ENCODE data around the gene CCDC13.
A peak's percentile ranks its signal among the peaks of the same experiment; 100 is the strongest.

The CCDC13 gene

GRCh38 chr3:42764561-42765295, 8.3 kb downstream of the CCDC13 start:
- WGBS (ENCODE audit: insufficient coverage), result 100% methylated on average over 3 of the region's 3 CpGs
- no peak overlapping the region for H3K27ac ChIP-seq (ENCODE audit: insufficient read depth in 1 of 2, low read depth in 1 of 2, low read length in 2 of 2, poor library complexity in 1 of 2, severe bottlenecking in 2 of 2)
- H3K4me3 ChIP-seq (ENCODE audit: control insufficient read depth in 1 of 7, extremely low read depth in 1 of 7, insufficient read depth in 4 of 7, low read depth in 2 of 7, low read length in 6 of 7), result no peak overlapping the region
- ChIA-PET POLR2A (no interaction called here), CTCF (no interaction called here)
- peaks cover 0 to 21% (median 7%) of the 10 kb centered on the region in 4 experiments for H3K4me1 ChIP-seq (ENCODE audit: control extremely low read depth in 1 of 4, control insufficient read depth in 4 of 4, insufficient read depth in 4 of 4, low read length in 3 of 4)
- H3K9me3 ChIP-seq (ENCODE audit: control extremely low read depth in 1 of 5, control insufficient read depth in 4 of 5, insufficient read depth in 2 of 5, low read depth in 1 of 5, low read length in 4 of 5), result no peaks in the 10 kb centered on the region
- no peaks in the 10 kb centered on the region for H3K36me3 ChIP-seq (ENCODE audit: control insufficient read depth in 4 of 4, insufficient read depth in 4 of 4, low read length in 3 of 4)
- DNase-seq, result no peak
- no peaks in the 10 kb centered on the region for H3K27me3 ChIP-seq (replicated peaks in 2 of 5; ENCODE audit: control insufficient read depth in 4 of 5, insufficient read depth in 5 of 5, low read length in 4 of 5)

- POLR2A ChIA-PET, result no interaction called here
- CTCF ChIA-PET, result interaction anchor here (0.5 to 3.1 kb wide), 3 partner anchors 18 to 110 kb away, joined by 3 to 11 read pairs (median 3); no protein-coding TSS in a partner anchor
- peaks cover 0 to 21% (median 7%) of the 10 kb centered on the region in 4 experiments for H3K4me1 ChIP-seq (ENCODE audit: control extremely low read depth in 1 of 4, control insufficient read depth in 4 of 4, insufficient read depth in 4 of 4, low read length in 3 of 4)
- no peaks in the 10 kb centered on the region for H3K36me3 ChIP-seq (ENCODE audit: control insufficient read depth in 4 of 4, insufficient read depth in 4 of 4, low read length in 3 of 4)
- H3K27me3 ChIP-seq (replicated peaks in 2 of 5; ENCODE audit: control insufficient read depth in 4 of 5, insufficient read depth in 5 of 5, low read length in 4 of 5), result no peaks in the 10 kb centered on the region
- H3K27ac ChIP-seq (ENCODE audit: insufficient read depth in 1 of 2, low read depth in 1 of 2, low read length in 2 of 2, poor library complexity in 1 of 2, severe bottlenecking in 2 of 2), result no peak overlapping the region
- no peaks in the 10 kb centered on the region for H3K9me3 ChIP-seq (ENCODE audit: control extremely low read depth in 1 of 5, control insufficient read depth in 4 of 5, insufficient read depth in 2 of 5, low read depth in 1 of 5, low read length in 4 of 5)
- WGBS (ENCODE audit: insufficient coverage), result 93% methylated on average over 3 of the region's 3 CpGs
- no peak for DNase-seq
- H3K4me3 ChIP-seq (ENCODE audit: control insufficient read depth in 1 of 7, extremely low read depth in 1 of 7, insufficient read depth in 4 of 7, low read depth in 2 of 7, low read length in 6 of 7), result no peak overlapping the region
Observed at GRCh38 chr3:42764115-42764514, 8.9 kb downstream of the CCDC13 start.

- ChIA-PET CTCF (interaction anchor here (1.3 to 3.1 kb wide), 4 partner anchors 11 to 68 kb away, joined by 3 to 11 read pairs (median 6); no protein-coding TSS in a partner anchor), POLR2A (interaction anchor here (0.6 kb wide), 1 partner anchor 12 kb away, joined by 3 read pairs; no protein-coding TSS in a partner anchor)
- Histone ChIP-seq H3K27ac (ENCODE audit: insufficient read depth in 1 of 2, low read depth in 1 of 2, low read length in 2 of 2, poor library complexity in 1 of 2, severe bottlenecking in 2 of 2) (no peak overlapping the region), H3K4me1 (ENCODE audit: control extremely low read depth in 1 of 4, control insufficient read depth in 4 of 4, insufficient read depth in 4 of 4, low read length in 3 of 4) (peaks cover 0 to 21% (median 7%) of the 10 kb centered on the region in 4 experiments), H3K27me3 (replicated peaks in 2 of 5; ENCODE audit: control insufficient read depth in 4 of 5, insufficient read depth in 5 of 5, low read length in 4 of 5) (no peaks in the 10 kb centered on the region), H3K36me3 (ENCODE audit: control insufficient read depth in 4 of 4, insufficient read depth in 4 of 4, low read length in 3 of 4) (no peaks in the 10 kb centered on the region), H3K9me3 (ENCODE audit: control extremely low read depth in 1 of 5, control insufficient read depth in 4 of 5, insufficient read depth in 2 of 5, low read depth in 1 of 5, low read length in 4 of 5) (no peaks in the 10 kb centered on the region), H3K4me3 (ENCODE audit: control insufficient read depth in 1 of 7, extremely low read depth in 1 of 7, insufficient read depth in 4 of 7, low read depth in 2 of 7, low read length in 6 of 7) (no peak overlapping the region)
- no peak for DNase-seq
- 100% methylated on average over 2 of the region's 2 CpGs for WGBS (ENCODE audit: insufficient coverage)
Observed at GRCh38 chr3:42763021-42763420, 10.0 kb downstream of the CCDC13 start.

- Histone ChIP-seq H3K9me3 (ENCODE audit: control extremely low read depth in 1 of 5, control insufficient read depth in 4 of 5, insufficient read depth in 2 of 5, low read depth in 1 of 5, low read length in 4 of 5) (no peaks in the 10 kb centered on the region), H3K4me1 (ENCODE audit: control extremely low read depth in 1 of 4, control insufficient read depth in 4 of 4, insufficient read depth in 4 of 4, low read length in 3 of 4) (peaks cover 0 to 21% (median 7%) of the 10 kb centered on the region in 4 experiments), H3K36me3 (ENCODE audit: control insufficient read depth in 4 of 4, insufficient read depth in 4 of 4, low read length in 3 of 4) (no peaks in the 10 kb centered on the region), H3K27ac (ENCODE audit: insufficient read depth in 1 of 2, low read depth in 1 of 2, low read length in 2 of 2, poor library complexity in 1 of 2, severe bottlenecking in 2 of 2) (no peak overlapping the region), H3K4me3 (ENCODE audit: control insufficient read depth in 1 of 7, extremely low read depth in 1 of 7, insufficient read depth in 4 of 7, low read depth in 2 of 7, low read length in 6 of 7) (no peak overlapping the region), H3K27me3 (replicated peaks in 2 of 5; ENCODE audit: control insufficient read depth in 4 of 5, insufficient read depth in 5 of 5, low read length in 4 of 5) (no peaks in the 10 kb centered on the region)
- 93% methylated on average over 3 of the region's 6 CpGs for WGBS (ENCODE audit: insufficient coverage)
- POLR2A ChIA-PET, result no interaction called here
- CTCF ChIA-PET, result interaction anchor here (0.8 to 3.1 kb wide), 6 partner anchors 10 to 68 kb away, joined by 3 to 11 read pairs (median 6); no protein-coding TSS in a partner anchor
- DNase-seq, result peak in 2 of 3 donors; percentile 72 to 76
Observed at GRCh38 chr3:42762046-42762724, 10.9 kb downstream of the CCDC13 start.

GRCh38 chr3:42758126-42758525, 14.9 kb downstream of the CCDC13 start:
- no peak for DNase-seq
- H3K36me3 ChIP-seq (ENCODE audit: control insufficient read depth in 4 of 4, insufficient read depth in 4 of 4, low read length in 3 of 4), result no peaks in the 10 kb centered on the region
- POLR2A ChIA-PET, result no interaction called here
- H3K4me1 ChIP-seq (ENCODE audit: control extremely low read depth in 1 of 4, control insufficient read depth in 4 of 4, insufficient read depth in 4 of 4, low read length in 3 of 4), result peaks cover 0 to 21% (median 7%) of the 10 kb centered on the region in 4 experiments
- H3K27me3 ChIP-seq (replicated peaks in 2 of 5; ENCODE audit: control insufficient read depth in 4 of 5, insufficient read depth in 5 of 5, low read length in 4 of 5), result no peaks in the 10 kb centered on the region
- H3K9me3 ChIP-seq (ENCODE audit: control extremely low read depth in 1 of 5, control insufficient read depth in 4 of 5, insufficient read depth in 2 of 5, low read depth in 1 of 5, low read length in 4 of 5), result no peaks in the 10 kb centered on the region
- WGBS (ENCODE audit: insufficient coverage), result 92% methylated on average over 11 of the region's 11 CpGs
- CTCF ChIA-PET, result interaction anchor here (0.8 to 6.3 kb wide), 6 partner anchors 8 to 207 kb away, joined by 3 to 49 read pairs (median 8); no protein-coding TSS in a partner anchor
- no peak overlapping the region for H3K27ac ChIP-seq (ENCODE audit: insufficient read depth in 1 of 2, low read depth in 1 of 2, low read length in 2 of 2, poor library complexity in 1 of 2, severe bottlenecking in 2 of 2)
- H3K4me3 ChIP-seq (ENCODE audit: control insufficient read depth in 1 of 7, extremely low read depth in 1 of 7, insufficient read depth in 4 of 7, low read depth in 2 of 7, low read length in 6 of 7), result no peak overlapping the region

- ChIA-PET CTCF (interaction anchor here (0.5 to 6.3 kb wide), 10 partner anchors 10 to 205 kb away, joined by 3 to 49 read pairs (median 3); no protein-coding TSS in a partner anchor), POLR2A (no interaction called here)
- Histone ChIP-seq H3K27me3 (replicated peaks in 2 of 5; ENCODE audit: control insufficient read depth in 4 of 5, insufficient read depth in 5 of 5, low read length in 4 of 5) (peaks cover 0 to 2% (median 0%) of the 10 kb centered on the region in 5 experiments), H3K4me3 (ENCODE audit: control insufficient read depth in 1 of 7, extremely low read depth in 1 of 7, insufficient read depth in 4 of 7, low read depth in 2 of 7, low read length in 6 of 7) (no peak overlapping the region), H3K36me3 (ENCODE audit: control insufficient read depth in 4 of 4, insufficient read depth in 4 of 4, low read length in 3 of 4) (no peaks in the 10 kb centered on the region), H3K4me1 (ENCODE audit: control extremely low read depth in 1 of 4, control insufficient read depth in 4 of 4, insufficient read depth in 4 of 4, low read length in 3 of 4) (peaks cover 0 to 8% (median under 1%) of the 10 kb centered on the region in 4 experiments), H3K27ac (ENCODE audit: insufficient read depth in 1 of 2, low read depth in 1 of 2, low read length in 2 of 2, poor library complexity in 1 of 2, severe bottlenecking in 2 of 2) (no peak overlapping the region), H3K9me3 (ENCODE audit: control extremely low read depth in 1 of 5, control insufficient read depth in 4 of 5, insufficient read depth in 2 of 5, low read depth in 1 of 5, low read length in 4 of 5) (no peaks in the 10 kb centered on the region)
- DNase-seq, result no peak
- WGBS (ENCODE audit: insufficient coverage), result 93% methylated on average over 3 of the region's 6 CpGs
Observed at GRCh38 chr3:42756681-42757213, 16.3 kb downstream of the CCDC13 start.
